Subcutaneous abdominal adipose tissue (tissue), 5 donors: ENCODE results near the gene SZT2.

Source experiments
- H3K27ac ChIP-seq: one replicate; pipeline ENCODE4 v1.7.0; 2013; ENCODE audit warnings: low read depth, mild to moderate bottlenecking, inconsistent platforms, low read length, moderate library complexity
- H3K27me3 ChIP-seq, 5 donors: one replicate each; pipeline ENCODE4 v1.7.0; 2013; ENCODE audit warnings: low read length in 5 of 5, inconsistent platforms in 1 of 5; ENCODE audit not compliant: control insufficient read depth in 5 of 5, insufficient read depth in 4 of 5
- H3K36me3 ChIP-seq, 5 donors: one replicate each; pipeline ENCODE4 v1.7.0; 2013; ENCODE audit warnings: low read length in 5 of 5; ENCODE audit not compliant: control insufficient read depth in 5 of 5, insufficient read depth in 5 of 5
- H3K4me1 ChIP-seq, 5 donors: one replicate each; pipeline ENCODE4 v1.7.0; 2013; ENCODE audit warnings: low read length in 5 of 5, mild to moderate bottlenecking in 3 of 5, moderate library complexity in 1 of 5; ENCODE audit not compliant: control insufficient read depth in 5 of 5, insufficient read depth in 5 of 5
- H3K4me3 ChIP-seq, 5 donors: one replicate each; pipeline ENCODE4 v1.7.0; 2013; ENCODE audit warnings: low read length in 5 of 5, low read depth in 1 of 5
- H3K9ac ChIP-seq, 5 donors: one replicate each; pipeline ENCODE4 v1.7.0; 2013; ENCODE audit warnings: low read length in 5 of 5, mild to moderate bottlenecking in 4 of 5, moderate library complexity in 3 of 5
- H3K9me3 ChIP-seq, 5 donors: one replicate each; pipeline ENCODE4 v1.7.0; 2013; ENCODE audit warnings: low read length in 5 of 5; ENCODE audit not compliant: control insufficient read depth in 5 of 5
- donor health status: healthy.
- donor health status: healthy.
- donor health status: healthy.
- donor health status: healthy.
- donor health status: healthy.

SZT2 gene

DNA sequence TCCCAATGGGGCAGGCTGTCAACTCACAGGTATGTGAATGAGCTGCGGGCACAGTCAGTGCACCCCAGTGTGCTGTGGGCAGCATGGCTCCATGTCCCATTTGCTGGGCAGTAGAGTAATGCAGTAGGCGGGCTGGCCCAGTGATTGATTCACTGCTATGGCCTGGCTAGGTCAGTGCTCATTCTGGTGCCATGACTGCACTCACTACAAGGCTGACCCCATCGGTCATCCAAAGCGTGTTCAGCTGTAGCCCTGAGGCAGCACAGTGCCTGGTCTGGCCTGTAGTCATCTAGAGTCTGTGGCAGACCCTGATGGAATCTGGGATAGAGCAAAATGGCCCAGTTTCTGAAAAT is 56.7 kb downstream of the SZT2 start:
- no peak overlapping the region for H3K9ac ChIP-seq
- no peaks in the 10 kb centered on the region for H3K9me3 ChIP-seq
- H3K4me1 ChIP-seq: peaks cover 0 to 36% (median 29%) of the 10 kb centered on the region in 5 donors
- no peaks in the 10 kb centered on the region for H3K27me3 ChIP-seq
- no peak overlapping the region for H3K27ac ChIP-seq
- no peak overlapping the region for H3K4me3 ChIP-seq
- H3K36me3 ChIP-seq: peaks cover 0 to 100% (median 98%) of the 10 kb centered on the region in 5 donors

DNA sequence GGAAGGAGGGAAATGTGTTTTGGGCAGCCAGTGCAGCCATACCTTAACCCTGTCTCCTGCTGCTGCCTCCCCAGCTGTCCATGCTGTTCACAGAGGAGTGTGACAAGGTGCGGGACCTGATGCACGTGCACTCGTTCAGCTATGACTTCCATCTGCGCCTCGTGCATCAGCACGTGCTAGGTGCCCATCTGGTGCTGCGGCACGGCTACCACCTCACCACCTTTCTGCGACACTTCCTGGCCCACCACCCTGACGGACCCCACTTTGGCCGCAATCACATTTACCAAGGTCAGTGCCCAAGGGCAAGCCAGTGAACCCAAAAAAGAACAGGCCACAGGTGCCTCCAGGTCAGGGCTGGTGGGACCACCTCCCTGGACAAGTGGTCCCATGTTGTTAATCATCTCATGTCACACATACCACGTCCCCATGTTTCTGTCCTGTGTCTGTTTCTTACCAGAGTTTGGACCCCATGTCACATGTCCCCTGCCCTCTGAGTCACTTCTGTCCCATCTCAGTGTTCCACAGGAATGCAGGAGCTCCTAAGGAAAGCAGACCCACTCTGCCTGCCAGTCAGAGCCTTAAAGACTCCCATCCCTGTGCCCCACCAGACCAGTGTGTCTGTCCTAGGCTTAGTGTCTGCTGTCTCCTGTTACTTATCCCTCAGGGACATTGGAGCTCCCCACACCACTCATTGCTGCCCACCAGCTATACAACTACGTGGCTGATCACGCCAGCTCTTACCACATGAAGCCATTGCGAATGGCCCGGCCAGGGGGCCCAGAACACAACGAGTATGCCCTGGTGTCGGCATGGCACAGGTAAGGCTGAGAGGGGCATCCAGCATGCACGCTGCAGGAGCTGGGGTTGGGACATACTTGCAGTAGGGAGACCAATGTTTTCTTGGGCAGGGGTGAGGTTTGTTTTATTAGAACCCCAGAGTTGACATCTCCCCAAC is 57.5 kb downstream of the SZT2 start:
- Histone ChIP-seq H3K9me3 (no peaks in the 10 kb centered on the region), H3K4me3 (no peak overlapping the region), H3K27me3 (no peaks in the 10 kb centered on the region), H3K4me1 (peaks cover 0 to 38% (median 29%) of the 10 kb centered on the region in 5 donors), H3K27ac (no peak overlapping the region), H3K9ac (no peak overlapping the region), H3K36me3 (peaks cover 0 to 100% (median 97%) of the 10 kb centered on the region in 5 donors)

DNA sequence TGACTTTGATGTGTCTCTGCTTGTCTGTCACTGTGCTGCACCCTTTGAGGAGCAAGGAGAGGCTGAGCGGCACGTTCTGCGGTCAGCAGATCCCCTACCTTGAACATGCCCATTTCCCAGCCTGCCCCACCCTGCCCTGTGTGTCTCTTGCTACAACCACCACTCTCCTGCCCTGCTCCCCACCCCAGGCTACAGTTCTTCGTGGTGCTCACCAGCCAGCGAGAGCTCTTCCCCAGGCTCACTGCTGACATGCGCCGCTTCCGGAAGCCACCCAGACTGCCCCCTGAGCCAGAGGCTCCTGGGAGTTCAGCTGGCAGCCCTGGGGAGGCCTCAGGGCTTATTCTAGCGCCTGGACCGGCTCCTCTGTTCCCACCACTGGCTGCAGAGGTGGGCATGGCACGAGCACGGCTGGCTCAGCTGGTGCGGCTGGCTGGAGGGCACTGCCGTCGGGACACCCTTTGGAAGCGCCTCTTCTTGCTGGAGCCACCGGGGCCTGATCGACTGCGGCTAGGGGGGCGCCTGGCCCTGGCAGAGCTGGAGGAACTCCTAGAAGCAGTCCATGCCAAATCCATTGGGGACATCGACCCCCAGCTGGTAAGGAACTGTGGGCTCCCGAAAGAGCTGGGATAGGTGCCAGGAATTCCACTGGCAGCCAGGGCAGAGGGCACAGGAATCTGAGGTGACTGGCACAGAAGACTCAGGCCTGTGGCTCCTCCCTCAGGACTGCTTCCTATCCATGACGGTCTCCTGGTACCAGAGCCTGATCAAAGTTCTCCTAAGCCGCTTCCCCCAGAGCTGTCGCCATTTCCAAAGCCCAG is 58.4 kb downstream of the SZT2 start:
- Histone ChIP-seq H3K4me1 (peaks cover 0 to 48% (median 33%) of the 10 kb centered on the region in 5 donors), H3K9me3 (no peaks in the 10 kb centered on the region), H3K4me3 (no peak overlapping the region), H3K27ac (peak overlapping the region; percentile 70), H3K9ac (no peak overlapping the region), H3K27me3 (no peaks in the 10 kb centered on the region), H3K36me3 (peaks cover 0 to 94% (median 88%) of the 10 kb centered on the region in 5 donors)

DNA sequence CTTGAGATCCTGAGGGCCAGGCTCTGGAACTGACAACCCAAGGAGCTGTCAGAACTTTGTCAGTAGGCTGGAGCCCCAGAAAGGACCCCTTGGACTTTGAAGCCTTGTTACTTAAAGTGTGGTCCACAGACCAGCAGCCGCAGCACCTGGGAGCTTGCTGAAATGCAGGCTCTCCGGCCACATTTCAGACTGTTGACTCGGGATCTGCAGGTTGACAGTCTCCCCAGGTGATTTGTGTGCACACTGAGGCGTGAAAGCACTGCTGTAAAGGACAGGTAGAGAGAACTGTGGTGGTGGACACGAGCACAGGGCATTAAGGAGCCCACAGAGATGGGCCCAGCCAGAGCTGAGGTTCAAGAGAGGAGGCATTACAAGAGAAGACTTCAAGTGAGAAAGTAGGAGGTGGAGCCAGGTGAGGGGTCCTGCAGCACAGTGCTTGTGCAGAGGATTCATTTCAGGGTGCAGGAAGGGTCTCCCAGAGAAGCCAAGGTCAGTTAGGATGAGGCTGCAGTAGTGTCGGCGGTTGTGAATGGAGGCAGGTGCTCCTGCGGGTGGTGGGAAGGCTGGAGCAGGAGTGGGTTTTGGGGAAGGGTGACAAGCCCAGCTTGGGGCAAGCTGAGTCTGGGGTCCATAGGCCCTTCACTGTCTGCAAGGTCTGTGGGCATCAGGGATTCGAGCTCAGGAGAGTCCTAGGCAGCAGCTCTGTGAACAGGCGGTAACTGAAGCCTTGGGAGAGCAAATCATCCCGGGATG is 59.4 kb downstream of the SZT2 start:
- no peaks in the 10 kb centered on the region for H3K27me3 ChIP-seq
- peaks cover 0 to 84% (median 77%) of the 10 kb centered on the region in 5 donors for H3K36me3 ChIP-seq
- no peak overlapping the region for H3K4me3 ChIP-seq
- peaks cover 0 to 53% (median 37%) of the 10 kb centered on the region in 5 donors for H3K4me1 ChIP-seq
- H3K9me3 ChIP-seq: no peaks in the 10 kb centered on the region
- no peak overlapping the region for H3K9ac ChIP-seq
- H3K27ac ChIP-seq: peak overlapping the region; percentile 70

DNA sequence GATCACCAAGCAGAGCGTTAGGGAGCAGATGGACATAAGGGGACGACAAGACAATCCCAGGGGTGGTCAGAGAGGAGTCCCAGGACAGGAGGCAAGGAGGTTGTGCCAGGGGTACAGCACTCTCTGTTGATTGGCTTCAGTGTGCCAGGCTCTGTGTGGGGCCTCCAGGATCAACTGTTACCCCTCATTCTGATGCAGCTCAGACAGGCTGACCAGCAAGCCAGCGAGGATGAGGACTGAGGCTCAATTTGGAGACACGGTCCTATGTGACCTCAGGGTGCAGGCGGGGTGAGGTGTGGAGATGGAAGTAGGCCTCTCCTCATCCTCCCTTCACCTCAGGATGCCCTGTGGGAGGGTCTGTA is 60.0 kb downstream of the SZT2 start:
- no peaks in the 10 kb centered on the region for H3K27me3 ChIP-seq
- peaks cover 0 to 78% (median 72%) of the 10 kb centered on the region in 5 donors for H3K36me3 ChIP-seq
- H3K9me3 ChIP-seq: no peaks in the 10 kb centered on the region
- H3K4me1 ChIP-seq: peaks cover 0 to 55% (median 39%) of the 10 kb centered on the region in 5 donors
- H3K9ac ChIP-seq: no peak overlapping the region
- H3K4me3 ChIP-seq: no peak overlapping the region
- H3K27ac ChIP-seq: no peak overlapping the region

DNA sequence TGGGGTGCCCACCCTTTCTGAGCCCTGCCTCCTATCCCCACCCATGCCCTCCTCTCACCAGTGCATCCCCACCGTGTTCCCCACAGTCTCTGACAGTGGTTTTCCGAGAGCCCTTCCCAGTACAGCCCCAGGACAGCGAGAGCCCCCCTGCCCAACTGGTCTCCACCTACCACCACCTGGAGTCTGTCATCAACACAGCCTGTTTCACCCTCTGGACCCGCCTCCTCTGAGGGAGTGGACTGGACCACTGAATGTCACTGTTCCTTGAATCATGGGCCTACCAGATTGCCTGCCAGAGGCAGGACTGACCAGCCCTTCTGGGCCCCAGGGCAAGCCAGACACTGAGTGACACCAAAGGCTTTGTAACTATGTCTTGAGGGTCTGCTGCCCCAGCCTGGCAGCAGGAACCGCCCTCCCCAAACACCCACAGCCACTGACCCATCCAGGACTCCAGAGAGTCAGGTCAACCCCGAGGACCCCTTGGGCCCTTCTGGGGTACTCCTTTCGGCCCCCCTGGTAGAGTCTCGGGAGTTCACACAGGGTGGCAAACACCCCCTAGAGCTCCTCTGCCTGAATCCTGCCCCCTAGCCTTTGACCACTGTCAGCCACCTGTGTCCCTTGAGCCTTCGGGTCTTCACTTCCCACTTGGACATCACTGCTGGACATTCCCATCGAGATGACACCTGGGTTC is 60.7 kb downstream of the SZT2 start:
- H3K9me3 ChIP-seq: no peaks in the 10 kb centered on the region
- H3K36me3 ChIP-seq: peaks cover 0 to 71% (median 67%) of the 10 kb centered on the region in 5 donors
- no peak overlapping the region for H3K9ac ChIP-seq
- H3K27me3 ChIP-seq: no peaks in the 10 kb centered on the region
- H3K4me1 ChIP-seq: peaks cover 0 to 55% (median 39%) of the 10 kb centered on the region in 5 donors
- H3K27ac ChIP-seq: peak overlapping the region; percentile 17
- no peak overlapping the region for H3K4me3 ChIP-seq

DNA sequence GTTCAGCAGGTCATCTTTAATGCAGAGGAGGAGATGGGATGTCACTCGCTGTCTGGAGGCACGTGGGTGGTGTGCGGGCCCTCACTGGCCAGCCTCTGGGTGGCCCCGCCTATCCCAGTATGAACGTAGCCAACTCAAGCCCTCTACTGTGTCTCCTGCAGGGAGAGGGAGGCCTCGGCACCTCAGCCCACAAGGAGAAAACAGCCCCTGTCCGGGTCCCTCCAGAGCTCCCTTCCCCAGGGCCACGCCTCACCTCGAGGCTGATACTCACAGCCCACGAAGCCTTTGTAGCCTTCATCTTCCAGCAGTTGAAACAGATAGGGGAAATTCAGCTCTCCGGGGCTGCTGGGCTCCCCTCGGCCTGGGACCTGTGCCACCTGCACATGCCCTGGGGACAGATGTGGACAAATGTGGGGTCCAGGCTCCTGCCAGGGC is 61.5 kb downstream of the SZT2 start:
- H3K4me1 ChIP-seq: peaks cover 0 to 58% (median 40%) of the 10 kb centered on the region in 5 donors
- no peaks in the 10 kb centered on the region for H3K27me3 ChIP-seq
- H3K36me3 ChIP-seq: peaks cover 0 to 63% (median 59%) of the 10 kb centered on the region in 5 donors
- no peak overlapping the region for H3K9ac ChIP-seq
- no peaks in the 10 kb centered on the region for H3K9me3 ChIP-seq
- no peak overlapping the region for H3K4me3 ChIP-seq
- peak overlapping the region; percentile 17 for H3K27ac ChIP-seq

DNA sequence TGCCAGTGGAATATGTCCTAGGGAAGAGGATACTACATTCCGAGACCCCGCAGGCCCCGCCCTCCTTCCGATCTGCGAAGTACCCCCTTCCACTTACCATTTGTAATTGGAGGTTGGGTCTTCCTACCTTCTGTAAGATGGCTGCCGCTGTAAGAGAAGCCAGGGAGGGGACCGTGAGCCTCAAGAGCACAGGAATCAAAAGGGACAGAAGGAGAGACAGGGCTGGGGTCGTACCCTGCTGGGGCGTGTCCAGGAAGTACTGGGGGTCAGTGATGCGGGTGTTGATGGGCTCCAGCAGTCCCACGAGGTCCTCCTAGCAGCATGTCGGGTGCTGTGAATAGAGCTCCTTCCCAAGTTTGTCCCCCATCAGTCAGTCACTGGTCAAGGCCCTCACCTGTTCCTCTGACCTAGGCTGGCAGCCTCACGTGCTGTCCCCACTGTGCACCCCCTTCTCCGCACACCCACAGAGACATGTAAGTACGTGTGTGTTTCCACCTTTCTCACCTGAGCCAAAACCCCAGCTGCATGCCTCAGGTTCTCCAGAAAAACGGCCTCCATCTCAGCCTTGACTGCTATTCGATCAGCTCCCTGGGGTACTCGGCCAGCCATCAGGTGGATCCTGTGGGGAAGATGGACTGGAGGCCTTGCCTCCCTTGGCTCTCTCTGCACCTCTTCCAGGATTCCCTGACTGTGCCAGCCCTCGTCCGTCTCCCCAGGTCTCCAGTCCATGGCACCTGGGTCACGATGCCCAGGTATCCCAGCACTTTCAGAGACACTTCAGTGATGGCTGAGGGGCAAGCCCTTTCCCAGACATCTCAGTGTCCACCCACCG is 62.2 kb downstream of the SZT2 start:
- H3K9ac ChIP-seq: no peak overlapping the region
- H3K27ac ChIP-seq: peak overlapping the region; percentile 17
- H3K27me3 ChIP-seq: no peaks in the 10 kb centered on the region
- H3K4me1 ChIP-seq: peaks cover 0 to 58% (median 40%) of the 10 kb centered on the region in 5 donors
- H3K4me3 ChIP-seq: no peak overlapping the region
- no peaks in the 10 kb centered on the region for H3K9me3 ChIP-seq
- H3K36me3 ChIP-seq: peaks cover 0 to 56% (median 52%) of the 10 kb centered on the region in 5 donors
